ENCODE data around the gene HLCS.

The HLCS gene

DNA sequence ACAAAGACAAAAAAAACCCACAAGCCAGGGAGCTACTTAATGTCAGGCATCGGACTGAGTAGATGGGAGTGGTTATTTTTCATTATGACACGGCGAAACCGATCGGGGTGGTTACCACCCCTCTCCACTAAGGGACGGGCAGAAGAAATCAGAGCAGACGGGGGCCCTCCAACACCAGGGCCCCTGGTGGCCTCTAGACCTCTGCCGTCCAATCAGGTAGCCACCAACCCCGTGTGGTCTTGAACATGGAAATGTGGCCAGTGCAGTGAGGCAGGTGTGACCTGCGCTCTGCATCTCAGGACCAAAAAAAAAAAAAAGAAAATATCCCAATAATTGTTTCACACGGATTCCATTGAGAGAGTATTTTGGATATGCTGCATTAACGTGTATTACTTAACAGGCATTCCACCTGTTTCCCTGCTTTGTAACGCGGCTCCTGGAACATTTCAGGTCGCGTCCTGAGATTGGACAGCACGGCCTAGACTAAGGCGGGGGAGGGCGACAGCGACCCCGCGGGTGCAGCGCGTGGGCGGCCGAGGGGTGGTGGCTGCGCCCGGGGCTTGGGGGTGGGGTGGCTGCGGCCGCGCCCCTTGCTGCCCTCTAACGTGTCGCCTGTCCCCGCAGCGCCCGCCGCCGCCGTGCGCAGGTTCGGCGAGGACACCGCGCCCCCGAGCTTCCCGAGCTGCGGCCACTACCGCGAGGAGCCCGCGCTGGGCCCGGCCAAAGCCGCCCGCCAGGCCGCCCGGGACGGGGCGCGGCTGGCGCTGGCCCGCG is 219.2 kb downstream of the HLCS start:
- DNase-seq (ENCODE audit: low read depth in 2 of 2) = no peak

DNA sequence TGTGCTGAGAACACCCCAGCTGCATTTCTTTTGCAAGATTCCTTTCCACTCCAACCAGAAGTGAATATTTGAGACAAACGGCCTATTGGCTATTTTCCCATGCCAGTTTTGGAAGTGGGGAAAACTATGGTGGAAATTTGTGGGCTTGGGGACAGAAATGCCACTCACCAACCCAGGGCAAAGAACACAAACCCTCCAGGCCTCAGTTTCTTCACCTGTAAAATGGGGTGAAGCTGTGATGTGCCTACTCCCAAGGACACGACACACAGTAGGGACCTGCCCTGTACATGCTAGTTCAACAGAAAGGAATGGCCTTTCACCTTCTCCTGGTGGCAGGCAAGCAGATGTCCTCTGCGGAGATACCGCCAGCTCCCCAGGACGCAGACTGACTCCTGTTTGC is 221.0 kb downstream of the HLCS start:
- no peak for DNase-seq (ENCODE audit: low read depth in 2 of 2)

DNA sequence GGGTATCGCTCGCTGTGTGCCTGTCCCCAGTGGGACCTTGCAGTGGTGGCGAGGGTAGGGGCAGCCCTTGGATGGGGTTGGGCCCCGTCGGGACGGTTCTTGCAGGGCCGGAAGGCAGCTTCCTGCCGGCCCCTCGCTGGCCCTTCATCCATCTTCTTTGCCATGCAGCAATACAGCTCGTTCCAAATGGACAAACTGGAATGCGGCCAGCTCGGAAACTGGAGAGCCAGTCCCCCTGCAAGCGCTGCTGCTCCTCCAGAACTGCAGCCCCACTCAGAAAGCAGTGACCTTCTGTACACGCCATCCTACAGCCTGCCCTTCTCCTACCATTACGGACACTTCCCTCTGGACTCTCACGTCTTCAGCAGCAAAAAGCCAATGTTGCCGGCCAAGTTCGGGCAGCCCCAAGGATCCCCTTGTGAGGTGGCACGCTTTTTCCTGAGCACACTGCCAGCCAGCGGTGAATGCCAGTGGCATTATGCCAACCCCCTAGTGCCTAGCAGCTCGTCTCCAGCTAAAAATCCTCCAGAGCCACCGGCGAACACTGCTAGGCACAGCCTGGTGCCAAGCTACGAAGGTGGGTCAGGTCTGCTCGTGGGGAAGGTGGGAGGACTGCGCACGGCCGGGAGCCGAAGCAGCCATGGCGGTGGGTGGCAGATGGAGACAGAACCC is 221.8 kb downstream of the HLCS start:
- DNase-seq (ENCODE audit: low read depth in 2 of 2) = no peak

DNA sequence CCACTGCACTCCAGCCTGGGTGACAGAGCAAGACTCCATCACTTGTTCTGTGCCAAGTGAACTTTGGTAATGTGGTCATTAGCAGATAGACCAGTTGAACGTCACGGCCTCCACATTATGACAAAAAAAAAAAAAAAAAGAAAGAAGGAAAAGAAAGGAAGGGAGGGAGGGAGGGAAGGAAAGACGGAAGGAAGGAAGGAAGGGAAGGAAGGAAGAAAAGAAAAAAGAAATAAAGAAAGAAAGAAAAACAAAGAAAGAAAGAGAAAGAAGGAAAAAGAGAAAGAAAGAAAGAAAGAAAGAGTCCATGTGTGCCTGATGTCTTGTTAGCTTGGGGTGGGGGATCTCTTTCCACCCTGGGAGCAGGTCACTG is 222.3 kb downstream of the HLCS start:
- DNase-seq (ENCODE audit: low read depth in 2 of 2) = no peak

DNA sequence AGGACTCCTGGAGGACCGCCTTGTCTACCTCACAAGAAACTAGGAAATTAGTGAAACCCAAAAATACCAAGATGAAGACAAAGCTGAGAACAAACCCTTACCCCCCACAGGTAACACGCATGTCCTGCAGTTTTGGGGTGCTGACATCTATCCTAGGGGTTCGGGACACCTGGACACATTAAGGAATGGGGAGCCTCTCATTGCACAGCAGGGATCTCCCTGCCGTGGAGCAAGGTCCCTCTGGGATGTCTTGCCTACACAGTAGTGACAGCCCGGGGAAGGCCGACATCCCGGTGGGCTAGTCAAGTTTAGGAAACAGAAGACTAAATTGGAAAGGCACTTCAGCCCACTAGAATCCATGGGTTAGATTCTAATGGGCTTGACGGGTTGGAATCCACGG is 223.0 kb downstream of the HLCS start:
- DNase-seq (ENCODE audit: low read depth in 2 of 2) = no peak

DNA sequence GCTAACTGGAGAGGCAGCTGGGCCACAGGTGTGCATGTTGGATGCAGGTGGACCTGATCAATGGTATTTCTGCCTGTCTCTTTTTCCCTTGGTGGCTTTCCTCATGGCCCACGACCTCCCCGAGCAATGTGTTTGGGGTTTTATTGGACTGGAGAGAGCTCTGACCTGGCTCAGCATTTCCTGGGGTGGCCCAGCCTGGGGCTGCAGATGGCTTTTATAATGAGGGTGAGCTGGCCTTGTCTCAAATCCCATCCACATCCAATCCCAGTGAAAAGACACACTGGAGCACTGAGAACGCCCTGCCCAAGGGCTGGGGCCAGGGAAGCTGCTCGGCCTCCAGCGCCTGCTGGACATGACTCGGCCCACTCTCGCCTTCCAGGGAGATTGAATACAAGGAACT is 223.5 kb downstream of the HLCS start:
- no peak for DNase-seq (ENCODE audit: low read depth in 2 of 2)

DNA sequence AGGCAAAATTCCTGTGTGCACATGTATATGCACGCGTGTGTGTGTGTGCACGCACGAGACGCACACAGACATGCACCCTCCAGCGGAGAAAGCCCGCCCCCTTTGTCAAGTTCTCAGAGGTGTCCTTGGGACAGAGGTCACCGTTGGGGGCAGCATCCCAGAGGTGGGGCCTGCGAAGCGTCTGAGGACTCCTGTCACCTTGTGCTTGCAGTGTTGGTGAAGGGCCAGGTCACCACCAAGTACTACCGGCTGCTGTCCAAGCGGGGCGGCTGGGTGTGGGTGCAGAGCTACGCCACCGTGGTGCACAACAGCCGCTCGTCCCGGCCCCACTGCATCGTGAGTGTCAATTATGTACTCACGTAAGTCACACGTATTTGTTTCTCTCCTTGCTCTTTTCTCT is 225.0 kb downstream of the HLCS start:
- DNase-seq (ENCODE audit: low read depth in 2 of 2) = no peak

DNA sequence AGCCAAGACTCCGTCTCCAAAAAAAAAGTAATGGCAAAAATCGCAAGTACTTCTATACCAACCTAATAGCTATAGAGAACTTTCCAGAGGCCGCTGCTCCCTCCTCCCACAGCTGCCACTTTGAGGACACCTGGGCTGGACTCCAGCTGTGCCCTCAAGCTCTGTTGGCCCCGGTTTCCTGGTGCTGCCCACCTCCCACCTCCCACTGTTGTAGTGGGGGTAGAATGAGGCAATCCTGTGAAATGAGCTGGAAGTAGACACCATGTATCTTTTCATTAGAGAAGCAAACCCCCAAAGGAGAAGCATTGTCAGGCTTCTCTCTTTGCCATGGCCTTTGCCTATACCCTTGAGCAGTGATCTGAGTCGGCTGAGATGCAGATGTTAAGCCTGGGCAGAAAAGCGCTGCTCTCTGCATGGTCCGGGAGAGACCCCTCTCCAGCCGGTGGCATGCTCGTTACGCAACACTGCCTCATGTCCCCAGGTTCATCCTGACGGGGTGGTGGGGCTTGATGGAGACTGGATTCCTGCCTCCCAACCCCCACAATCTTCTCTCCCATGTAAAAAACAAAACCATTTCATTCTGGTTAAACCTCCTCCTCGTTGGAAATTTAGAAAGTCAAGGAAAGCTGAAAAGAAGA is 227.9 kb downstream of the HLCS start:
- DNase-seq (ENCODE audit: low read depth in 2 of 2) = no peak

DNA sequence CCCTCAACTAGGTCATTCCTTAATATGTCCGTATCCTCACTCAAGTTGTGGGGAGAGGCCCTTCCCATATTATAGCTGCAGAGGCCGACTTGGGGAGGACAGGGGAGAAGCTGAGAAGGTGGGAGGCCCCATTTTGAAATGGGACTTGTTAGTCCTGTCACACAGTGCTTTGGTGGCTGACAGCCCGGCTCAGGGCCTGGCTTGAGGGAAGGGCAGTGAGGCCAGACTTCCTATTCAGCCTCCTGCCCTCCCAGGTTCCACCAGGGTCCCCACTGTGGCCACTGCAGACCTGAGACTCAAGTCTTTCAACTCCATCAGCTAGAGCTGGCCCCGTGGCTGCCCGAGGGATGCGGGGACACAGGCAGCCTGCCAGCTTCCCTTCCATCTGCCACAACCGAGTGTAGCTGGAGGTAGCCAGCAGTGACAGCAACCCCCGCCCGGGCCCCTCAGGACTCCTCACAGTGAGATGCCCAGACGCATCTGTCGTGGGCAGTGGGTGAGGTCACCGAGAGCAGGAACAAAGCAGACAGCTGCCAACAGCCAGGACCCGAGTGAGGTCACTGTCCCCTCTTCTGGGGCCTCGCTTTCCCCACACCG is 230.6 kb downstream of the HLCS start:
- no peak for DNase-seq (ENCODE audit: low read depth in 2 of 2)

DNA sequence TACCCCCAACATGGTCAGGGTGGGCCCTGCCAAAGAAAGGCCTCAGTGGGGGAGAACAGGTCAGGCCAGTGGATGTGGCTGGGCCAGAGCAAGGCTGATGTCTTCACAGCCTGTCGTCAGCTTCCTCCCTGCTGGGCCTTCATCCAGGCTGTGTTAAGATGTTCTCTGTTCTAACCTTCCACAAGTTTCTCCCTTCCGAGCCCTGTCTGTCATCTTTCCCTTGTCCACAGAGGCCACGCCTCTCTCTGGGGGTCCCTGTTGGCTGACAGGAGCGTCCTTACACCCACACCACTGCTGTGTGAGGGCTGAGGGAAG is 231.3 kb downstream of the HLCS start:
- no peak for DNase-seq (ENCODE audit: low read depth in 2 of 2)

DNA sequence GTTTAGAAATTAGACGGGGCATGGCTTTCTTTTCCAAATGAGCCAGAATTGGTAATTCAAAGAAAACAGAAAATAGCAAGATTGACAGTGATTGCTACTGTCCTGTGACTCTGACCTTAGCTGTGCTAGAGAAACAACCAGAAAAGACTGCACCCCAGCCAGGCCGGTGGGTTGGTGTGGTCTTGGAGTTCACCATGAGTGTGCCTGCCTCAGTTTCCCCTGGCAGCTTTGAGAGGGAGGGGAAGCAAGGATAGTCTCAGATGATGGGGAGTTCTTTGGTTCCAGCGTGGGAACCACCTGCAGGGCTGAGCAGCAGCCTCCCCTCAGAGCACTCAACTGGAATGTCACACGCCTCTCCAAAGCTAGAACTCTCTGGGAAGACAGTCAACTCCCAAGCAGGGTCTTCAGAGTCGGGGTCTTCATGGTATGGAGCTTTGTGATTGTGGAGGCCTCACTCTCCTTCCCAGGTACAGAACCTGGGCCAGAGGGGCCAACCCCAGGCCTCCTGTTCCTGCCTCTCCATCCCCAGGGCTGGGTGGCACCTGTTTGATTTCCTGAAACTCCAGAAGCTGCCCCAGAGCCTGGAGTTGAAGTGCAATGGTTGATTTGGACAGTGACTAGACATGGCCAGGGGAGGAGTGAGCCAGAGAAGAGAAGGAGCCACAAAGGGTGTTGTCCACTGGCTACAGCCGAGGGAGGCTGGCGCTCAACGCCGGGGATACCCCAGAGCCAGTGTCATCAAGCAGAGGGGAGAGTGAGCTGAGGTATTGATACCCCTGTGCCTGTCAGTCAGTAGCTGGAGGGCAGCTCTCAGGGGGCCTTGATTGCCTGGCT is 231.9 kb downstream of the HLCS start:
- DNase-seq (ENCODE audit: low read depth in 2 of 2) = no peak

DNA sequence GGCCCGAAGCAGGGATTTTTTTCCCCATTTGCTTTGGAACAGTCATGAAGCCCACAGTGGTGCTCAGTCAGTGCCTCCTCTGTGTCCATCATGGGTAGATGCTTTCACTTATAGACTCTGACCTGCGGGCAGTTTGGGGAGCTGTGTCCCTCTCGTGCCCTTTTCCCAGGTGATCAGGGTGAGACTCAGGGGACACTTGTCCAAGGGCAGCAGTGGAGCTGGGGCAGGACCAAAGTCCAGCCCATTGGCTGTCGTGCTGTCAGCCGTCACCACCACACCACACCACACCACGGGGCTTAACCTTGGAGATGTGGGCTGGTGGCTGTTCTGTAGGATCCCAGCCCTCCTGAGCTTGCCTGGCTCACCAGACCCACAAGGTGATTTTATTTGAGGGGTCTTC is 232.6 kb downstream of the HLCS start:
- DNase-seq (ENCODE audit: low read depth in 2 of 2) = no peak

DNA sequence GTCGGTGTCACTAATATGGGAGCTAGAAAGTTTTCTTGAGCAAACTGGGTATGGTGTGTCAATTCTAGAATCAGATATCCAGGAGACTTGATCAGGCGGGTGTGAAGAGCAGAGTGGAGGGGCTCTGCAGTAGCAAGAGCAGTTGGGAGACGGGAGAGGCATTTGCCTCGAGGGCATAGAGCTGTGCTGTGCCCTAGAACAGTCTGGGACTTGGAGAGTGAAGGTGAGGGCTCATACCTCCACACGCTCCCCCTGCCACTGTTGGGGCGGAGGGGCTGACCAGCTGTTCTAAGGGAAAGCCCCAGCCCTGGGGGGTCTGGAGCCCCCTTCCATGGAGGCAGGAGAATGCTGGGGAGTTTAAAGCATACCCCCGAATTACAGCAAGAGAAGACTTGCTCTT is 233.7 kb downstream of the HLCS start:
- DNase-seq (ENCODE audit: low read depth in 2 of 2) = no peak

DNA sequence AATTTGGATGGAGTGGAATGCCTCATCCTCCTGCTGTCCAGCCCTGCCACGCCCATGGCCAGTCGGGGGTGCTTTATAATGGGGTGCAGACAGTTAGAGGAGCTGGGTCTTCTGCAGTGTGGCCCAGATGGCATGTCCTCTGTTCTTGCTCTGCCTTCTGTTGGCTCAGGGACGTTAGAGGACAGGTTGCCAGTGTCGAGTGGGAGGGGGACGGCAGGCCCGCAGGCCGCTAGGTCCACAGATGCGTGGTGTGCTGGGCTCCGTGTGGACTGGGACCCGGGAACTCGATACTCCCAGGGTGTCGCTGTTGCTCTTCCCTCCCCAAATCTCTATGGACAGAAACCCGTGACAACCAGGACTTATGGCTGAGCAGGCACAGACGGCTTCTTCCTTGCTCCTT is 234.3 kb downstream of the HLCS start:
- no peak for DNase-seq (ENCODE audit: low read depth in 2 of 2)

DNA sequence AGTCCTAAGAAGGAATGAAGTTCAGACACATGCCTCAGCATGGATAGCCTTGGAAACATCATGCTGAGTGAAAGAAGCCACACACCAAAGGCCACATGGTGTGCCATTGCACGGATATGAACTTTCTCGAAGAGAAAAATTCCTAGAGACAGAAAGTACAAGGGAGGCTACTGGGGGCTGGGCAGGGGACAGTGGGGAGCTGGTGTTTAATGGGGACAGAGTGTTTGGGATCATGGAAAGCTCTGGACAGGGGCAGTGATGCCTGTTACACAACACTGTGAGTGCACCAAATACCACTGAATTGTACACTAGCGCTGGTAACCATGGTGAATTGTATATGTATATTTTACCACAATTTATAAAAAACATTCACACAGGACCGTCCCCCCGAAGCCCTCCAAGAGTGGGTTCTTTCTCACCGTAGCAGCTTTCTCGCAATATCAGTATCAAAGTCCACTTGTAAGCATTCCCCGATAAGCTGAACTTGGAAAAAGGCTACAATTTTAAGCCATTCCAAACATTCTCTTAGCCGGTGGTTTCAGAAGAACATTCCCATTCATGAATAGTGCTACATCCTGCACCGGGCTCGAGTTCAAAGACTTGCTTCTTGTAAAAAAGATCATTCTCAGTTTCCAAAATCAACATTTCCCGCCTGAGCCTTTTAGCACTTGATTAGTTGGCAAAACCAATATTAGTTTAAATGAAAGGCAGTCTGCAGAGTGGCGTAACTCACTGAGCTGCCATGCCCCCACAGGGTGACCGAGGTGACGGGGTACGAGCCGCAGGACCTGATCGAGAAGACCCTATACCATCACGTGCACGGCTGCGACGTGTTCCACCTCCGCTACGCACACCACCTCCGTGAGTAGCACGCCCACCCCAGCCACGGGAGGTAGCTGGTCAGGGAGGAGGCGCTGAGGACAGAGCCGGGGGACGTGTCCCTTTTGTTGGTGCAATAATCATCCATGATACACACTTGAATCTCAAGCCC is 235.9 kb downstream of the HLCS start:
- DNase-seq (ENCODE audit: low read depth in 2 of 2) = no peak

DNA sequence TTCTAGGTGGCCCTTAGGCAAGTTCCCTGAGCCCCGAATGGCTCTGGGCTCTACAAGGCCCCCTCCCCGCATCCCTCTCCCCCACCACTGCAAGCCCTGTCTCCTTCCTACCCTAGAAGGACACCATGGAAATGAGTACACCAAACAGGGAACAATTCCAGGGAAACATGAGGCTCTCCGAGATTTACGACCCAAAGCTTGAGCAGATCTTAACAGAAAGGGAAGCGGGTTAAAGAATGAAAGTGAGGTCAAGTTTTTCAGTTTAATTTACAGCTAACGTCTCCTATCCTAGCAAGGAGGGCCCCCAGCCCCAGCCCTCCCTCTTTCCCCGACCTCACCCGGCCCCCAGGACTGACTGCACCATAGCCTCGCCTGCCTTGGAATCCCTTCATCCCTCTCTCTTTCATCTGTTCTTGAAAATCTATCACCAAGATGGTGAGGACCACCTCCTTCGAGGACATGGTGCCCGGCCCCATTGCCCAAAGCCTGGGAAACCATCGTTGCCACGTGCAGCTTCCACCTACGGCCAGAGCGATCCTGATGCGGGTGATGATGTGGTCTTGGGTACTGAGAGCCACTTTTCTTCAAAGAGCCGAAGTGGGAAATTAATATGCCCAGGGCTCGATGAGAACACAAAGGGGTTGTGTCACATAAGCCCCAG is 237.0 kb downstream of the HLCS start:
- DNase-seq (ENCODE audit: low read depth in 2 of 2) = no peak

DNA sequence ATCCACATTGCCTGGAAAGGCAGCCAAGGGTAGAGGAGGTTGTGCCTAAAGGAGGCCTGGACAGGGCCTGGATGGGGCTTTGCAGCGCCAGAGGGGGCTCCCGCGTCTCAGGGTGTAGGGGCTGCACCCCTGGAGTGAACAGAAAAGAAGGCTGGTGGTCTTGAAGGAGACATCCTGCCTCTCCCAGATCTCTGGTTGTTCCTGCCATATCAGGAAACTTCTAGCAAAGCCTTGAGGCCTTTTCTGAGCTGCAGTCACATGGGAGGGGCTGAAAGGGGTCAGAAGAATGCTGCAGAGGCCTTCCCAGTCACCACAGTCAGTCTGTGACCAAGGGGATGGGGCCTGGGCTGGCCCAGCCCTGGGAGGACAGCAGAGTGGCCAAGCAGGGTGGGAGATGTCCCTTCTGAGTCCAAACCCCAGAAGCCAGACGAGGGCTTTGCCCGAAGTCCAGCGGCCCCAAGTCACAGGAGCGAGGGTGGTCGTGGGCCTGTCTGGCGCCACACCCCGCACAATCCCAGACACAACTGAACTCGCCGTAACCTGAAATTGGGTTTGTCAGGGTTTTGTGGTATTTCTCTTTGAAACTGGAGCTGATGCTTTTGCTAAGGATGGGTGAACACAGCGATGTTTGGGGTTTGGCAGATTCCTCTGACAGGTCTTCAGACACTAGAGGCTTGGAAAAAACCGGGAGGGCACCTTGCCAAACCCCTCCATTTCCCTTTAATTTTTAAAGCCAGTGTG is 237.9 kb downstream of the HLCS start:
- no peak for DNase-seq (ENCODE audit: low read depth in 2 of 2)

DNA sequence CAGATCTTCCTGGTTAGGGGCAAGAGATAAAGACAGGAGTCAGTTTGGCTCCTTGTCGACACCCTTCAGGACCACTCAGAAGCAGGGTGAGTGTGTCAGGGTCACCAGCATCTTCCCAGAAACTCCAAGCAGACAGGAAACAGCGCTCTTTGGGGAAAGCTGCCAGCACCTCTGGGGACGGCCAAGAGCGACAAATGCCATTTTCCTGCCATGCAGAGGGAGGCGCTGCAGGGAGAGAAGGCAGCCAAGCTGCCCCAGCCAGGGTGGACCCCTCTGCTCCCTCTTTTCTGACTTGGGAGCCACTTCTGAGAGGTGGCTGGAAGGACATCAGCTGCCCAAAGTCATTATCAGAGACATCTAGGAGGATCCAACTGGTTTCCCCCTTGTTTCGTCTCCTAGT is 238.6 kb downstream of the HLCS start:
- no peak for DNase-seq (ENCODE audit: low read depth in 2 of 2)

DNA sequence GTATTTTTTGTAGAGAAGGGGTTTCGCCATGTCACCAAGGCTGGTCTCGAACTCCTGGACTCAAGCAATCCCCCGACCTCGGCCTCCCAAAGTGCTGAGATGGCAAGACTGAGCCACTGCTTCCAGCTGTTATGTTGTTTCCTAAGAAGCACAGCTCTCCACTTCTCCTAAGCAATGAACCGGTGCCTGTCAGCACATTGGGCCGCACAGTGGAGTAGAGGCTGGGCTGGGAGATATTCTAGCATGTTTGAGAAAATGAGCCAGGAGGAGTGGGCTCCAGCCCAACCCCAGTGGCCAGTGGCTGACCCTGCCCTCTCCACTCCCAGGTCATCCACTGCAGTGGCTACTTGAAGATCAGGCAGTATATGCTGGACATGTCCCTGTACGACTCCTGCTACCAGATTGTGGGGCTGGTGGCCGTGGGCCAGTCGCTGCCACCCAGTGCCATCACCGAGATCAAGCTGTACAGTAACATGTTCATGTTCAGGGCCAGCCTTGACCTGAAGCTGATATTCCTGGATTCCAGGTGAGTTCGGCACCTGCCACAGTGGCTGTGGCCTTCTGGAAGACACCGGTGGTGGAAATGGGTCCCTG is 240.6 kb downstream of the HLCS start:
- no peak for DNase-seq (ENCODE audit: low read depth in 2 of 2)
